GM12874 (cell line): ENCODE data around the gene SCARF2.

Source experiments
- CTCF ChIP-seq: IDR thresholded peaks from 2 replicates; pipeline ENCODE4 v1.5.1; 2011; ENCODE audit warnings: low read depth, mild to moderate bottlenecking, control low read depth, low read length, moderate library complexity; ENCODE audit not compliant: insufficient read depth

Gene SCARF2

GRCh38 chr22:20446383-20446970, 8.9 kb upstream of the SCARF2 start:
- no peak for TF ChIP-seq CTCF

- no peak for TF ChIP-seq CTCF
Measured at GRCh38 chr22:20444325-20444724, 6.7 kb upstream of the SCARF2 start.

- no peak for TF ChIP-seq CTCF
Measured at GRCh38 chr22:20442485-20443284, 5.1 kb upstream of the SCARF2 start.

GRCh38 chr22:20441631-20442484, 4.2 kb upstream of the SCARF2 start:
- TF ChIP-seq CTCF = no peak

- no peak for TF ChIP-seq CTCF
Measured at GRCh38 chr22:20440637-20441591, 3.3 kb upstream of the SCARF2 start.

GRCh38 chr22:20439928-20440575, 2.4 kb upstream of the SCARF2 start:
- no peak for TF ChIP-seq CTCF
